A549 treated with CORT108297 at 1 μM for 4 hours (cell line): ENCODE measurements around the gene HDAC8. TPM values are rescaled to one million over a fixed set of nuclear protein-coding genes. Genes with fewer than 3 reads are reported as not detected.

Source experiments
- total RNA-seq: library from RNA; stranded (reverse); fragments of 200-300 nt; extraction: Qiagen RNA extraction; gene quantifications from 5 replicates; pipeline ENCODE4 v1.2.3, GENCODE V29; 2022

Gene HDAC8
- 23.5 to 27.7 TPM (median 27.3 TPM) in 5 replicates for total RNA-seq

DNA sequence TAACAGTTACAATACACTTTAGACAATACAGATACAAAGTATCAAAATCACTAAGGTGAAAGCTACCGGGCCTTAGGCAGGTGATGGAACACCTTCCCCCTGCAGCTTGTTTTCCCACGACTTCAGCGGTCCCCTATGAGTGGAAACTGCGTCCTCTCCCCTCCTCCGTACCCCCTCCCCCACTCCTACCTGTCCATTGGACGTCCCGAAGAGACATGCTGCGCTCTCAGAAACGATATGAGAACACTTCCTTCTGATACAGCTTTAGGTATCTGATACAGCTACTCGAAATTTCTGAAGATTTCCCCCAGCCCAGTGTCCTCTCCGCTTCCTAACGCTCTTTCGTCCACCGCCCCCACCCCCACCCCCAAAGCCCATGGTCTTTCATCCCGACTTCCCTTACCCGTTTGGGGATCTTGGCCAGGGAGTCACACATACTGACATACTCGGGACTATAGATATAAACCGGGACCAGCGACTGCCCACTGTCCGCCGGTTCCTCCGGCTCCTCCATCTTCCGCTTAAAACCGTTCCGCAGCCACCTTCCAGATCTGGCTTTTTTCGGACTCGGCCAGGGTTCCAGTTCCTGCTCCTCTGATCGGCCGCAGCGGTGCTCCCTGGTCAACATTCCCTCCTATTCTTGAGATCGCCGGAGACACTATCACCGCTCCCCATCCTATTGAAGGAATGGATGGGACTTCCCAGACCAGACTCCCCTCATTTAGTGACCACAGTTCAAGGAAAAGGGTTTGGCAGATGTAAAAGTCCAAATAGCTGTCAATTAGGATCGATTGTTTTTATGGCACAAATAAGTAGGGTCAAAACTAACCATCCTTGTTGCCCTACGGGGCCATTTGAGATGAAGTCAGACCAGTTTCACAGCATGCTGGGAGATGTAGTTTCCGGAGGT lies at the start of gene HDAC8:
HDAC8 (minus strand) TSS at position 596 of the 910 bp plus-strand sequence; CDS start at position 514, 82 bp downstream.

GRCh38 chrX:72305286-72306084 lies 267.2 kb downstream of the HDAC8 start, which contains the start of gene CITED1:
CITED1 (minus strand) TSS chrX:72305914; CDS start chrX:72302869, 3,045 bp downstream.

Other genes starting within 250 kb of the HDAC8 start
- 19.6 to 26.4 TPM (median 24.5 TPM) in 5 replicates for gene PHKA1, start 141.5 kb upstream of the HDAC8 start, total RNA-seq
- gene DMRTC1B, start 204.0 kb upstream of the HDAC8 start, total RNA-seq: 0.09 to 0.24 TPM in 2 of 5 replicates, not detected in the others
- not detected in 5 replicates for gene FAM236B, start 209.8 kb upstream of the HDAC8 start, total RNA-seq
- not detected in 5 replicates for gene FAM236D, start 235.4 kb upstream of the HDAC8 start, total RNA-seq